ENCODE measurements around the gene PTBP3.
"Not testable (repeated sequence)": the region's sequence is repeated elsewhere in the genome, so short reads cannot be mapped to it uniquely, and the experiment has no call there.

Gene PTBP3

DNA sequence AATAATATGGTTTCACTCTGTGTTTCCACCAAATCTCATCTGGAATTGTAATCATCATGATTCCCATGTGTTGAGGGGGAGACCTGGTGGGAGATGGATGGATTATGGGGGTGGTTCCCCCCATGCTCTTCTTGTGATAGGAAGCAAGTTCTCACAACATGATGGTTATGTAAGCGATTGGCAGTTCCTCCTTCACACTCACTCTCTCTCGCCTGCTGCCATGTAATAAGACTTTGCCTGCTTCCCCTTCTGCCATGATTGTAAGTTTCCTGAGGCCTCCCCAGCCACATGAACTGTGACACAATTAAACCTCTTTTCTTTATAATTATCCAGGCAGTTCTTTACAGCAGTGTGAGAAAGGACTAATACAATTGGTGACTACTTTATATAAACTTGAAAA, 48.4 kb downstream of the PTBP3 start:
- intact Hi-C loops (cut with DNase I): no loop called here
- no peak for DNase-seq

DNA sequence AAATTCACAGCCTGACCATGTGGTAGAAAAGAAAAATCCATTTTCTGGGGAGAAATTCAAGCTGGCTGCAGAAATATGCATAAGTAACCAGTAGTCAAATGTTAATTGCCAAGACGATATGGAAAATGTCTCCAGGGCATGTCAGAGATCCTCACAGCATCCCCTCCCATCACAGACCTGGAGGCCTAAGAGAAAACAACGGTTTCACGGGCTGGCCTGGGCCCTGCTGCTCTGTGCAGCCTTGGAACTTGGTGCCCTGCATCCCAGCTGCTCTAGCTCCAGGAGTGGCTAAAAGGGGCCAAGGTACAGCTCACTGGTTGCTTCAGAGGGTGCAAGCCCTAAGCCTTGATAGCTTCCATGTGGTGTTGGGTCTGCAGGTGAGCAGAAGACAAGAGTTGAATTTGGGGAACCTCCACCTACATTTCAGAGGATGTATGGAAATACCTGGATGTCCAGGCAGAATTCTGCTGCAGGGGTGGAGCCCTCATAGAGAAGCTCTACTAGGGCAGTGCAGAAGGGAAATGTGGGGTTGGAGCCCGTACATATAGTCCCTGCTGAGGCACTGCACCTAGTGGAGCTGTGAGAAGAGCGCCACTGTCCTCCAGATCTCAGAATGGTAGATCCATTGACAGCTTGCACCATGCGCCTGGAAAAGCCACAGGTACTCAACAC, 49.7 kb downstream of the PTBP3 start:
- DNase-seq: no peak
- intact Hi-C loops (cut with DNase I): no loop called here

DNA sequence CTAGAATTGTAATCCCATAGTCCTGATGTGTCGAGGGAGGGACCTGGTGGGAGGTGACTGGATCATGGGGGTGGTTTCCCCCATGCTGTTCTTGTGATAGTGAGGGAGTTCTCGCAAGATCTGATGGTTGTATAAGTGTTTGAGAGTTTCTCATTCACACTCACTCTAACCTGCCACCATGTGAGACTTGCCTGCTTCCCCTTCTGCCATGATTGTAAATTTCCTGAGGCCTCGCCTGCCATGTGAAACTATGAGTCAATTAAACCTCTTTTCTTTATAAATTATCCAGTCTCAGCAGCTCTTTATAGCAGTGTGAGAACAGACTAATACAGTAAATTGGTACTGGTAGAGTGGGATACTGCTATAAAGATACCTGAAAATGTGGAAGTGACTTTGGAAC, 50.6 kb downstream of the PTBP3 start:
- DNase-seq; intact Hi-C loops (cut with DNase I): not testable (repeated sequence)

DNA sequence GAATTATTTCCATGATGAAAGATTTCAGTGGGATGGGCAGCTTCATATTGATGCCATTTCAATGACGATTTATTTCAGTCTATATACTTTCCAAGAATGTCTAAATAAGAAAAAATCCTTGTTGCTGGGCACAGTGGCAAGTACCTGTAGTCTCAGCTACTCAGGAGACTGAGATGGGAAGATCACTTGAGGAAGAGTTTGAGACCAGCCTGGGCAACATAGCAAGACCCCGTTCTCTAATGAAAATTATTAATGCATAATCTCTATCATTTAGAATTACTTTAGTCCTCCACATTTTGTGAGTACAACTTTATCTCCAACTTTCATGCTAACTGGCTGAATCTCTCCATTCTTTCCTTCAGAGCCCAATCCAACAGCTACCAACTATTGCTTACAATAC, 52.5 kb downstream of the PTBP3 start:
- DNase-seq: no peak
- intact Hi-C loops (cut with DNase I): no loop called here

DNA sequence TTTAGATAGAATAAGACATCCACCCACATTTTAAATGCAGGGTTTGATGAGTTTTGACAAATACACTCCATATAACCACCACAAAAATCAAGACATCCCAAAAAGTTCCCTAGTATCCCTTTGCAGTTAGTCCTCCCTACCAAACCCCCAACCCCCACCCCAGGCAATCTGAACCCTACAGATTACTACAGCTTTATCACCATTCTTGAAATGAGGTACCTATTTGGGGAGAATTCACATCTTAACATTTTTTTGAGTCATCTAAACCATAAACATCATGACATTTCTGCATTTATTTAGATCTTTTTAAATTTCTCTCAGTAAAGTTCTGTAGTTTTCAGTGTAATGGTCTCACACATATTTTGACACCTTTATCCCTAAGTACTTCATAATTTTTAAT, 53.9 kb downstream of the PTBP3 start:
- intact Hi-C loops (cut with DNase I): no loop called here
- no peak for DNase-seq

DNA sequence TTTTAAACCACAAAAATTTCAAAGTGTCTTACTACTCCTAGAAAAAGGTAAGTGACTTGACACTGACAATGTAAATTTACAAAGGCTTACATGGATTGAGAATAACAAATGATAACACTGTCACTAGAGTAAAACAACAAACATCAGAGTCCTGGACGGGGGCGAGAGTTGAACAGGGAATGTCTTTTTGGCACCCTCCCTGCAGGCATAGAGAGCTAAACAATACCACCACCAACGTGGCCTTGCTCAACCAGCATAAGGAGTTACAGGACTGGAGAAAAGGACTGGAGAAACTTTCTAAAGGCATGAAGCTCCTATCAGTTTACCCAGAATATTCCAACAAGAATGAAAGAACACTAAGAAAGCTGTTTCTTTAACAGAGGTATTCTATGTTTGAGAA, 55.3 kb downstream of the PTBP3 start:
- no peak for DNase-seq
- intact Hi-C loops (cut with DNase I): no loop called here

DNA sequence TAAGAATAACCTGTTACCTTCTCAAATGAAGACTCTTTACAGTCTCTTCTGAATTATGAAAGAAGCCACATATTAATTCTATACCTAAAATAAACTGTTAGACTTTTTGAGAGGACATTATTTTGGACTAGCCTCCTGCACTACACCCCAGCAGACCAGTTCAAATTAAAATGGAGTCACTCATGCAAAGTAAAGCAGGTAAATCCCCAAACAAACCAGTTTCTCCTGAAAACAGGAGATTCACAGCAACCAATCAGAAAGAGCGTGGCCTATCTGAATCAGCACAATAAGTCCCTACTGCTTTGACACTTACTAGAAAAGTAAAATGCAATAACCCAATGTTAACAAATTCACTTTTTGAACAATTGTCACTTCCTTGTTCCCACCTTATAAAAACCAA, 58.8 kb downstream of the PTBP3 start:
- intact Hi-C loops (cut with DNase I): no loop called here
- DNase-seq: no peak

DNA sequence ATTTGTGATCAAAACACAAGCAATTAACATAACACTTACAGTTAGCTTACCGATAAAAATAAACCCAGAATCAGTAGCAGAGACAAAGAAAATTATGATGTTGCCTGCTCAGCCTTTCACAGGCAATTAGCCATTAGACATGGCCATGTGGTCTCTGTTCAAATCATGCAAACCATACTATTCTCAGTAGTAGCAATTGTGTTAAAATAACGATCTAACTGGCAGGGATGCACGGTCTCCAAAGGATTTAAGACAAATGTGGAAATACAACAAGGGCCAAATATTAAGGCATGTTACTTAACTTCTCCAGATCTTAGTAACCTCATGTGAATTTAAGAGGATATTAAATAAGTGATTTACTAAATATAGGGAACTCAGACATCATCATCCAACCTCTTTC, 59.5 kb downstream of the PTBP3 start:
- intact Hi-C loops (cut with DNase I): no loop called here
- DNase-seq: no peak

DNA sequence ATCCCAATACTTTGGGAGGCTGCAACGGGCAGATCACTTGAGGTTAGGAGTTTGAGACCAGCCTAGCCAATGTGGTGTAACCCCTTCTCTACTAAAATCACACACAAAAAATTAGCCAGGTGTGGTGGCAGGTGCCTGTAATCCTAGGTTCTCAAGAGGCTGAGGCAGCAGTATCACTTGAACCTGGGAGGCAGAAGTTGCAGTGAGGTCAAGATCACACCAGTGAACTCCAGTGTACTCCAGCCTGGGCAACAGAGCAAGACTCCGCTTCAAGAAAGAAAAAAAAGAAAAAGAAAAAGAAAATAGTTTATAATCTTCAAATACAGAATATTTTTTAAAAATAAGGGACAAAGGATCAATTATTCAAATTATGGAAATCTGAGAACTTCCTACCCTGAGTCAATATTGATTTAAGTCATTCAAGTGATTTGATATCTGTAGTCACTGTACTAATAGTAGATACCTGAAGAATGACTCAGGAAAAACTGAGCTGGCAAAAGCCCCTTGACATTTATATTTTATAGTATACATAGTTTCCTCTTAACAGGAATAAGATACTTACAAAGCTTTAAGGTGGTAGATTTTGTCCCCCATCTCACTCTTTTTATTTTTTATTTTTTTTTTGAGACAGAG, 61.8 kb downstream of the PTBP3 start:
- intact Hi-C loops (cut with DNase I): no loop called here
- DNase-seq: no peak

DNA sequence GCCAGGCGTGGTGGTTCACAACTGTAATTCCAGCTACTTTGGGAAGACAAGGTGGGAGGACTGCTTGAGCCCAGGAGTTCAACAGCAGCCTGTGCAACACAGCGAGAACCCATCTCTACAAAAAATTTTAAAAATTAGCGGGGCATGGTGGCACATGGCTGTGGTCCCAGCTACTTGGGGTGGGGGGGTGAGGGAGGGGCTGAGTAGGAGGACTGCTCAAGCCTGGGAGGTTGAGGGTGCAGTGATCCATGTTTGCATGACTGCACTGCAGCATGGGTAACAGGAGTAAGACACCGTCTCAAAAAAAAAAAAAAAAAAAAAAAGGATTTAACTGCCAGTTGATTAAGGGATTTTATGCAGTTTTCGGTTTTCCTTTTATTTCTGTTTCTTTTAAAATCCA, 65.0 kb downstream of the PTBP3 start:
- intact Hi-C loops (cut with DNase I): no loop called here
- no peak for DNase-seq

DNA sequence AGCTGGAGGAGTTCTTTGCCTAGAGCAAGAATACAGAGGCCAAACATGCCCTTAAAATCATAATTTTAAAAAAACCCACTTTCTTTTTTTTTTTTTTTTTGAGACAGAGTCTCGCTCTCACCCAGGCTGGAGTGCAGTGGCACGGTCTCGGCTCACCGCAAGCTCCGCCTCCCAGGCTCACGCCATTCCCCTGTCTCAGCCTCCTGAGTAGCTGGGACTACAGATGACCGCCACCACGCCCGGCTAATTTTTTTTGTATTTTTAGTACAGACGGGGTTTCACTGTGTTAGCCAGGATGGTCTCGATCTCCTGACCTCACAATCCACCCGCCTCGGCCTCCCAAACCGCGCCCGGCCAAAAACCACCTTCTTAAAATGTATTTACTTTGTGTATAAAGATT, 66.3 kb downstream of the PTBP3 start:
- DNase-seq; intact Hi-C loops (cut with DNase I): not testable (repeated sequence)

DNA sequence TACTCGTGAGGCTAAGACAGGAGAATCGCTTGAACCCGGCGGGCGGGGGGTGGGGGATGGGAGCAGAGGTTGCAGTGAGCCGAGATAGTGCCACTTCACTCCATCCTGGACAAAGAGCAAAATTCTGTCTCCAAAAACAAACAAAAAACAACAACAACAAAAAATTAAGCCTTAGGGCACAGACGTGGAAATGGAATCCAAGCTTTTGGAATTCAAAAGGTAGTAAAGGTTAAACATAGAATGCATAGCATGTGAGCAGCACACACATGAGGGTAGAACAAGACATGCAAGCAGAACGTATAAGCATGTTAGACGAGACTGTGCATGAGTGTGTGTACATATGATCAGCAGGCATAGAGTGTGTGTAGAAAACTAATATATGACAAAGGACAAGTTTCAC, 68.0 kb downstream of the PTBP3 start:
- DNase-seq: no peak
- intact Hi-C loops (cut with DNase I): no loop called here

DNA sequence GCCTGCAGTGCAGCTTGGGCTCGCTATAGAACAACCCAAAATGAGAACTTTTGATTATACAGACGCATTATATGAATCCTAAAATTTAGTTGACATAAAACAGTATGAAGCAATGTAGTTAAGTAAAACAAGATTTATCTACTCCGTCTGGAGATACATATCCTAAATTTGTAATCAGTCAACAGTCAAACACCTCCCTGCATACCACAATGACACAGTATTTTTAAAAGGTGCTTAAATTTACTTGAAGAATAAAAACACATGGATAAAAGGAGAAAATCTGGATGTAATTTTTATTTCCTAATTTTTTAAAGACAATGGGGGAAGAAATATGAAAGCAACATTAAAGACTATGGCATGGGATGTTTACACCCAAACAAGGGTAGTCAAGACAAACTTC, 70.8 kb downstream of the PTBP3 start:
- intact Hi-C loops (cut with DNase I): no loop called here
- DNase-seq: no peak

DNA sequence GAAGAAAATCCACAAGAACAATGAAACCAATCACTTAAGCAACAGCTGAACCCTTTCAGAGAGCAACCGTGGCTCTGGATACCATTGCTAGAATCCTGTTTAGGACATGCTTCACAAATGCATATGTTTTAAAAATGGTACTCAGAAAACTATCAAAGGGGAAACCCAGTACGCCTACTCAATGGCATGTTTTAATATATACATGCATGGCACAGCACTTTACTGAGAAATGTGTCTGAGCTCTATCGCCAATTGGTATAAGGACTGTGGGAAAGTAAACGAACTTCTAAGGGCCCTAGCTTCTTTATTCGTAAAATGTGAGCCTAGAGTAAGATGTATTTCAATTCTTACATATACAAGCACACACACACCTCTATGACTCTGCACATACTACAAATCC, 72.3 kb downstream of the PTBP3 start:
- intact Hi-C loops (cut with DNase I): no loop called here

DNA sequence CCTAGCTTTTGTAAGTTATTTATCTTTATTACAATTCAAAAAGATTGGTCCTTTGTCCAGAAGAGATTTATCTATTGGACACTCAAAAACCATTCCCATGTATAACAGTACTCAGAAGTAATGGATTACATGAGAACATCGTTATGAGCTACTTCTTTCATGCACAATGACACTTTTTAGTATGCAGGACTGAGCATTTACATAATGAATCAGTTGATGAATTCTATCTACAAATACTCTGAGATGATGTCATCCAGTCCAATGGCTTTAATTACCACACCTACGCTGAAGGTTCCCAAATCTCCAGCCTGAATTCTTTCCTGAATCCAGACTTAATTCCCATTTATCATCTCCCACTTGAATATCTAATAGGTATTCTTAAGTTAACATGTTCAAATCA, 75.3 kb downstream of the PTBP3 start:
- no peak for DNase-seq
- intact Hi-C loops (cut with DNase I): no loop called here

More for the DNA sequence above, 72.3 kb downstream of the PTBP3 start:
- no peak for DNase-seq

DNA sequence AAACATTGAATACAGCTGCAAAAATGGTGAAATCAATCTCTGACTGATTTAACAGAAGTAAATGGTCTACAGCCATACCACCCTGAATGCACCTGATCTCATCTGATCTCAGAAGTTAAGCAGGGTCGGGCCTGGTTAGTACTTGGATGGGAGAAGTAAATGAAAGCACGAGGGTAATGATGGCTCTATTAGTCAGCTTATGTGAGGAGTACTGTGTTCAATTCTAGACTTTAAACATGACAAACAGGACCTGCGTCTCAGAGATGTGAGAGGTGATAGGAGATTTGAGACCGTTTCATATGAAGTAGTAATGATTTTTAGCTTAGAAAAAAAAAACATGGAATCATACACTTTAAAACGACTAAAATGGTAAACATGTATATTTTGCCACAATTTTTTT, 81.2 kb downstream of the PTBP3 start:
- intact Hi-C loops (cut with DNase I): no loop called here
- DNase-seq: no peak

DNA sequence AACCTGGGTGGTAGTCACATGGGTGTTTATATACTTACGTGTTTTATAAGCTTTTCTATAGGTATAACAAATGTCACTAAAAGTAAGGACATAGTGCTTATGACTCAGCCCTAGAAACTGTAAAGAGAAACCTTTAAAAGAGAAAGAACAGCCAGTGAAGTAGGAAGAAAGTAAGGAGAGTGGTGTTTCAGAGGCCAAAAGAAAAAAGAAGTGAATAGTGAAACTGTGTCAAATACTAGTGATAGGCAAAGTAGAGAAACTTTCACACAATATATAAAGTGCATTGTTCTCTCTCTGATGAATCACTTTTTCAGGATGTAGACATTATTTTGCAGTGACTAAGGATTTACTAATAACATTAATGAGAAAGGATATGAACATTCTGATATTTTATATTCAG, 84.1 kb downstream of the PTBP3 start:
- DNase-seq: no peak
- intact Hi-C loops (cut with DNase I): no loop called here

DNA sequence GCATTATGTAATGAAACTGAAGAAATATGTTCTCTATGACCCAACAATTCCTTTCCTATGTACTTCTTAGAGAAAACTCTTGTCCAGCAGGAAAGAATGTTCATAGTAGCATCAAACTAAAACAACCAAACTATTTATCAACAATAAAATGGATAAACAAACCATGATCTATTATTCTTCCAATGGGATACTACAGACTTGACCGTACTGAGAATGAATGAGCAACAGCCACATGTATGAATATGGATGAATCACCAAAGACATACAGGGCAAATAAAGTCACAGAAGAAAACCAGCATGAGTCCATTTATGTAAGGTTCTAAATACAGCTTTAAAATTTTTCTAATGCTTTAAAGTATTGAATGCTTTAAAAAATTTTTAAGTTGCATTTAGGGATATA, 84.7 kb downstream of the PTBP3 start:
- no peak for DNase-seq
- intact Hi-C loops (cut with DNase I): no loop called here

DNA sequence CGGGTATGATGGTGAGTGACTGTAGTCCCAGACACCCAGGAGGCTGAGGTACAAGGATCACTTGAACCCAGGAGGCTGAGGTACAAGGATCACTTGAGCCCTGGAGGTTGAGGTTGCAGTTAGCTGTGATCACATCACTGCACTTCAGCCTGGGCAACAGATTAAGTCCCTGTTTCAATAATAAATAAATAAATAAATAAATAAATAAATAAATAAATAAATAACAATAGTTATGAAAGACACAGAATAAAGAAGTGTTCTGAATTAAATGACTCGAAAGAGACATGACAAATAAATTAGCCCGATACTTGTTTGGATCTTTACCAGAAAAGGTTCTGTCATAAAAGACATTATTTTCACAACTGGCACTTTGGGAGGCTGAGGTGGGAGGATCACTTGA, 86.3 kb downstream of the PTBP3 start:
- DNase-seq: no peak
- intact Hi-C loops (cut with DNase I): no loop called here

DNA sequence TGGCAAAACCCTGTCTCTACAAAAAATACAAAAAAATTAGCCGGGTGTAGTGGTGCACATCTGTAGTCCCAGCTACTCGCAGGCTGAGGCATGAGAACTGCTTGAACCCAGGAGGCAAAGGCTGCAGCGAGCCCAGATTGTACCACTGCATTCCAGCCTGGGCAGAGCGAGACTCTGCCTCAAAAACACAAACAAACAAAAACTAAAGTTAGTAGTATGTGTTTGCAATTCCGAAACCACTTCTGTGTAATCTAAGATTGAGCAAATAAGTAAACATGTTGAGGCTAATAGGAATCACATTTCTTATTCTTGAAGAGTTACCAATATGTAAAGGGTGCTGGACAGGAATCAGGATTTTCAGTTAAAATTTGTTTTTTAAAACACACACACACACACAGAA, 88.3 kb downstream of the PTBP3 start:
- intact Hi-C loops (cut with DNase I): no loop called here

DNA sequence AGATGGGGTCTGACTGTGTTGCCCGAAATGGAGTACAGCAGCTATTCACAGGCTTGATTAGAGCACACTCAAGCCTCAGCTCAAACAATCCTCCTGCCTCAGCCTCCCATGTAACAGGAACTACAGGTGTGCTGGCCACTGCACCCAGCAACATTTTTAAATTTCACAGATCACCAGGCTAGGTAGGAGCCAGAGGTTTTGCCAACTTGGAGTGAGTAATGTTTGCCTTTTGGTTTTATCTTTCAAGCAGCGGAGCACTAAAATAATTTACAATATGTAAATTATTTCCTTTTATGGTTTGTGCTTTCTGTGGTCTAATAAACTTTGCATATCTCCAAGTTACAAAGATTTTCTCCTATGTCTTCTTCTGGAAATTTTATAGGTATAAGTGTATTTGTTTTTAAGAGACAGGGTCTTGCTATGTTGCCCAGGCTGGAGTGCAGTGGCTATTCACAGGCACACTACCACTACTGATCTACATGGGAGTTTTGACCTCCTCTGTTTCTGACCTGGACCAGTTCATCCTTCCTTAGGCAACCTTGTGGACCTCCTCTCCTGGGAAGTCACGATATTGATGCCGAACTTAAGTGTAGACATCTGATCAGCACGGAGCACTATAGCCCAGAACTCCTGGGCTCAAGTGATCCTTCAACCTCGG, 91.1 kb downstream of the PTBP3 start:
- no peak for DNase-seq
- intact Hi-C loops (cut with DNase I): no loop called here

More for the DNA sequence above, 88.3 kb downstream of the PTBP3 start:
- DNase-seq: no peak

Measured in head of caudate nucleus (tissue), 42 donors.